ENCODE measurements around the gene GALNT7.
"Not testable (repeated sequence)": the region's sequence is repeated elsewhere in the genome, so short reads cannot be mapped to it uniquely, and the experiment has no call there.

The GALNT7 gene

GRCh38 chr4:173218411-173219125 lies 50.0 kb downstream of the GALNT7 start:
- TF ChIP-seq CTCF (IDR thresholded peaks at IDR 0.05; ENCODE audit: extremely low read depth, missing control alignments), result no peak
- no peak for DNase-seq (ENCODE audit: low spot score)

- not testable (repeated sequence) for DNase-seq (ENCODE audit: low spot score)
Measured at GRCh38 chr4:173219126-173219437, 50.5 kb downstream of the GALNT7 start.

- DNase-seq (ENCODE audit: low spot score), result no peak
- TF ChIP-seq CTCF (IDR thresholded peaks at IDR 0.05; ENCODE audit: extremely low read depth, missing control alignments), result no peak
Measured at GRCh38 chr4:173223743-173224142, 55.1 kb downstream of the GALNT7 start.

- no peak for TF ChIP-seq CTCF (IDR thresholded peaks at IDR 0.05; ENCODE audit: extremely low read depth, missing control alignments)
- DNase-seq (ENCODE audit: low spot score), result no peak
Measured at GRCh38 chr4:173226401-173226888, 57.8 kb downstream of the GALNT7 start.

DNA sequence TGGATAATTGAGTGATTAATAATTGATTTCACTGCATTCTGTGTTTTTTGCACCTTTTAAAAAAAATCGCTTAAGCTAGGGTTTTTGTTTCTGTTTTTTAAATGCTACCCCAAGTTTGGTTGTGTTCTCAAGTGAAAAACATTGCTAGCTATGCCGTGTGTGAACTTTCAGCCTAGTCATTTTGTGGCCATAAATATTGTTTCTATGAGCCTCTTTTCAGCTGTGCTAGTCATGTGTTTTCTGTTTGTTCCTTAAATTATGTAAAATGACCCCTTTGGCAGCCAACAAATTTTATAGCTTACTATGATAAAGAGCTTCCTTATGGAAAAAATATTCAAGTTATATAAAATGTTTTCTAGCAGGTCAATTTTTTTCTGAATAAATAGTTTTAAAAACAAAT lies 59.1 kb downstream of the GALNT7 start:
- DNase-seq (ENCODE audit: low spot score), result no peak
- TF ChIP-seq CTCF (IDR thresholded peaks at IDR 0.05; ENCODE audit: extremely low read depth, missing control alignments), result no peak

GRCh38 chr4:173230062-173230461 lies 61.5 kb downstream of the GALNT7 start:
- no peak for DNase-seq (ENCODE audit: low spot score)
- TF ChIP-seq CTCF (IDR thresholded peaks at IDR 0.05; ENCODE audit: extremely low read depth, missing control alignments), result no peak

- no peak for DNase-seq (ENCODE audit: low spot score)
- no peak for TF ChIP-seq CTCF (IDR thresholded peaks at IDR 0.05; ENCODE audit: extremely low read depth, missing control alignments)
Measured at GRCh38 chr4:173231916-173232315, 63.3 kb downstream of the GALNT7 start.

GRCh38 chr4:173233857-173234256 lies 65.2 kb downstream of the GALNT7 start:
- no peak for DNase-seq (ENCODE audit: low spot score)
- no peak for TF ChIP-seq CTCF (IDR thresholded peaks at IDR 0.05; ENCODE audit: extremely low read depth, missing control alignments)
